ENCODE results near the gene NHSL2. TPM values are rescaled to one million over a fixed set of nuclear protein-coding genes. Genes with fewer than 3 reads are reported as not detected.

The NHSL2 gene
- total RNA-seq, 1 experiment from 2014 or later = 0.07 TPM

DNA sequence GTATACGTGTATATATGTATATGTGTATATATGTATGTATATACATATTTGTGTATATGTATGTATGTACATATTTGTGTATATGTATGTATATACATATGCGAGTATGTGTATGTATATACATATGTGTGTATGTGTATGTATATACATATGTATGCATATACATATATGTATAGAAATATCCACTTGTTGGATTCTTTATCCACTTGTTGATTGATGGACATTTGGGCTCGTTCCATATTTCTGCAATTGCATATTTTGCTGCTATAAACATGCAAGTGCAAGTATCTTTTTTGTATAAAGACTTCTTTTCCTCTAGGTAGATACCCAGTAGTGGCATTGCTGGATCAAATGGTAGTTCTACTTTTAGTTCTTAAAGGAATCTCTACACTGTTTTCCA is 25.5 kb upstream of the NHSL2 start:
- H3K27me3 ChIP-seq (ENCODE audit: low read length) = no peaks in the 10 kb centered on the region

DNA sequence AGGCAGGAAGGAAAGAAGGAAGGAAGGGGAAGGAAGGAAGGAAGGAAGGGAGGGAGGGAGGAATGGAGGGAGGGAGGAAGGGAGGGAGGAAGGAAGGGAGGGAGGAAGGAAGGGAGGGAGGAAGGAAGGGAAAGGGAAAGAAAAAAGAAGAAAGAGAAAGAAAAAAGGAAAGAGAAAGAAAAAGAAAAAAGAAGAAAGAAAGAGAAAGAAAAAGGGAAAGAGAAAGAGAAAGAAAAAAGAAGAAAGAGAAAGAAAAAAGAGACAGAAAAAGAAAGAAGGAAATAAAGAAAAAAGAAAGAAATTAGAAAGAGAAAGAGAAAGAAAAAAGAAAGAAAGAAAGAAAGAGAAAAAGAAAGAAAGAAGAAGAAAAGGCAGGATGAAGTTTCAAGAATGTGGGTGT is 15.0 kb upstream of the NHSL2 start:
- Histone ChIP-seq H3K27me3 (ENCODE audit: low read length) (no peaks in the 10 kb centered on the region), H3F3A (ENCODE audit: low read length, unreplicated experiment) (no peaks in the 10 kb centered on the region), H3K9ac (ENCODE audit: low read length) (no peak overlapping the region), H3K79me2 (ENCODE audit: low read length) (no peaks in the 10 kb centered on the region), H3K36me3 (ENCODE audit: low read depth, low read length) (no peaks in the 10 kb centered on the region), H3K27ac (ENCODE audit: low read length) (no peak overlapping the region), H4K20me1 (ENCODE audit: low read length) (no peaks in the 10 kb centered on the region), H3K9me3 (ENCODE audit: low read length) (no peaks in the 10 kb centered on the region), H3K4me3 (ENCODE audit: low read length) (no peak overlapping the region), H3K4me2 (ENCODE audit: low read length) (no peak overlapping the region), H3K4me1 (ENCODE audit: insufficient read depth, low read length) (no peaks in the 10 kb centered on the region), H2AFZ (ENCODE audit: low read length) (no peak overlapping the region), H3K9me2 (replicated peaks; ENCODE audit: low read length) (no peaks in the 10 kb centered on the region)
- no peak for ATAC-seq
- DNase-seq = no peak
- intact Hi-C loops (cut with micrococcal nuclease) = no loop called here
- TF ChIP-seq, protein P1, sequence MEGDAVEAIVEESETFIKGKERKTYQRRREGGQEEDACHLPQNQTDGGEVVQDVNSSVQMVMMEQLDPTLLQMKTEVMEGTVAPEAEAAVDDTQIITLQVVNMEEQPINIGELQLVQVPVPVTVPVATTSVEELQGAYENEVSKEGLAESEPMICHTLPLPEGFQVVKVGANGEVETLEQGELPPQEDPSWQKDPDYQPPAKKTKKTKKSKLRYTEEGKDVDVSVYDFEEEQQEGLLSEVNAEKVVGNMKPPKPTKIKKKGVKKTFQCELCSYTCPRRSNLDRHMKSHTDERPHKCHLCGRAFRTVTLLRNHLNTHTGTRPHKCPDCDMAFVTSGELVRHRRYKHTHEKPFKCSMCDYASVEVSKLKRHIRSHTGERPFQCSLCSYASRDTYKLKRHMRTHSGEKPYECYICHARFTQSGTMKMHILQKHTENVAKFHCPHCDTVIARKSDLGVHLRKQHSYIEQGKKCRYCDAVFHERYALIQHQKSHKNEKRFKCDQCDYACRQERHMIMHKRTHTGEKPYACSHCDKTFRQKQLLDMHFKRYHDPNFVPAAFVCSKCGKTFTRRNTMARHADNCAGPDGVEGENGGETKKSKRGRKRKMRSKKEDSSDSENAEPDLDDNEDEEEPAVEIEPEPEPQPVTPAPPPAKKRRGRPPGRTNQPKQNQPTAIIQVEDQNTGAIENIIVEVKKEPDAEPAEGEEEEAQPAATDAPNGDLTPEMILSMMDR (conservative IDR thresholded peaks at IDR 0.05; ENCODE audit: low read depth, low read length) = no peak
- TF ChIP-seq EZH2phosphoT487 (IDR thresholded peaks at IDR 0.05; ENCODE audit: borderline replicate concordance, low read length) (no peak), EZH2 (IDR thresholded peaks at IDR 0.05; ENCODE audit: low read length, unreplicated experiment) (no peak)
- no TSS peak for BruUV-seq (replicated peaks)
- ChIA-PET POLR2A (ENCODE audit: unreplicated experiment) (no interaction called here), CTCF (no interaction called here)

More for the DNA sequence above, 25.5 kb upstream of the NHSL2 start:
- intact Hi-C loops (cut with micrococcal nuclease) = no loop called here
- ChIA-PET POLR2A (ENCODE audit: unreplicated experiment) (no interaction called here), CTCF (no interaction called here)
- no peaks in the 10 kb centered on the region for H3K9me3 ChIP-seq (ENCODE audit: low read length)
- H2AFZ ChIP-seq (ENCODE audit: low read length) = no peak overlapping the region
- no peak overlapping the region for H3K9ac ChIP-seq (ENCODE audit: low read length)
- no peaks in the 10 kb centered on the region for H3K36me3 ChIP-seq (ENCODE audit: low read depth, low read length)
- no peaks in the 10 kb centered on the region for H3K9me2 ChIP-seq (replicated peaks; ENCODE audit: low read length)
- H3K79me2 ChIP-seq (ENCODE audit: low read length) = no peaks in the 10 kb centered on the region
- DNase-seq = no peak
- no peaks in the 10 kb centered on the region for H3F3A ChIP-seq (ENCODE audit: low read length, unreplicated experiment)
- BruUV-seq (replicated peaks) = no TSS peak
- TF ChIP-seq, protein P1 (conservative IDR thresholded peaks at IDR 0.05; ENCODE audit: low read depth, low read length) = no peak
- TF ChIP-seq EZH2 (IDR thresholded peaks at IDR 0.05; ENCODE audit: low read length, unreplicated experiment) (no peak), EZH2phosphoT487 (IDR thresholded peaks at IDR 0.05; ENCODE audit: borderline replicate concordance, low read length) (no peak)
- H3K4me2 ChIP-seq (ENCODE audit: low read length) = no peak overlapping the region
- no peak for ATAC-seq
- no peak overlapping the region for H3K27ac ChIP-seq (ENCODE audit: low read length)
- no peak overlapping the region for H3K4me3 ChIP-seq (ENCODE audit: low read length)
- no peaks in the 10 kb centered on the region for H3K4me1 ChIP-seq (ENCODE audit: insufficient read depth, low read length)
- H4K20me1 ChIP-seq (ENCODE audit: low read length) = no peaks in the 10 kb centered on the region

DNA sequence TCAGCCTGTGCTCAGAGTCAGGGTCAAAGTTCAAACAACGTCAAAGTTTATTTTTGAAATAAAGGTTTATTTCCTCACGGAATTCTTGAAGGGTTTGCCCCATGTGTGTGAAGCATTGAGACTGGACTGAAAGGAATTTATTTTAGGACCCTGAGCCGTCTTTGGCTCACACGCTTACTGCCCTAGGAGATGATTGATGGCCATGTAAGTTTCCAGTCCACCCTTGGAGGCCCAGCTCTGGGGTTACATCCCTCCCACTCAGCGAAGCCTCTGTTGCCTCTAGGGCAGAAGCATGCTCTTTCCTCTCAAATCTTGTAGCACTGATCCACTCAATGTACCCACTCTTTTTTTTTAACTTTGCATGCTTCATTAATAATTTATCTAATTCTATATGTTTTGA is 4.5 kb upstream of the NHSL2 start:
- Histone ChIP-seq H2AFZ (ENCODE audit: low read length) (no peak overlapping the region), H3K4me1 (ENCODE audit: insufficient read depth, low read length) (no peaks in the 10 kb centered on the region), H3K27me3 (ENCODE audit: low read length) (peaks cover 15% of the 10 kb centered on the region), H4K20me1 (ENCODE audit: low read length) (no peaks in the 10 kb centered on the region), H3F3A (ENCODE audit: low read length, unreplicated experiment) (no peaks in the 10 kb centered on the region), H3K4me3 (ENCODE audit: low read length) (no peak overlapping the region), H3K9ac (ENCODE audit: low read length) (no peak overlapping the region), H3K79me2 (ENCODE audit: low read length) (no peaks in the 10 kb centered on the region), H3K9me3 (ENCODE audit: low read length) (no peaks in the 10 kb centered on the region), H3K27ac (ENCODE audit: low read length) (no peak overlapping the region), H3K9me2 (replicated peaks; ENCODE audit: low read length) (no peaks in the 10 kb centered on the region), H3K4me2 (ENCODE audit: low read length) (no peak overlapping the region), H3K36me3 (ENCODE audit: low read depth, low read length) (no peaks in the 10 kb centered on the region)
- no peak for TF ChIP-seq EZH2 (IDR thresholded peaks at IDR 0.05; ENCODE audit: low read length, unreplicated experiment)
- TF ChIP-seq, protein P1 (conservative IDR thresholded peaks at IDR 0.05; ENCODE audit: low read depth, low read length) = no peak
- no peak for TF ChIP-seq EZH2phosphoT487 (IDR thresholded peaks at IDR 0.05; ENCODE audit: borderline replicate concordance, low read length)
- ChIA-PET CTCF (no interaction called here), POLR2A (ENCODE audit: unreplicated experiment) (no interaction called here)
- DNase-seq = no peak
- ATAC-seq = no peak
- BruUV-seq (replicated peaks) = no TSS peak
- intact Hi-C loops (cut with micrococcal nuclease) = no loop called here
